Neural cell (in vitro differentiated cells): ENCODE measurements around the gene RBMS3. TPM values are rescaled to one million over a fixed set of nuclear protein-coding genes. Genes with fewer than 3 reads are reported as not detected.

Source experiments
- H2AFZ ChIP-seq: fragments of 200-600, 300-800 bp; sonication (generic), shearing (Covaris generic); 2 replicates; pipeline ENCODE4 v1.6.0; 2014; ENCODE audit warnings: low read depth, mild to moderate bottlenecking, antibody characterized with exemption, low read length, moderate library complexity
- H3F3A ChIP-seq: fragments of 200-600 bp; shearing (Covaris generic); 2 replicates; pipeline ENCODE4 v1.6.1; 2016; ENCODE audit warnings: mild to moderate bottlenecking, moderate library complexity, mixed read lengths, antibody characterized with exemption, low read length; ENCODE audit not compliant: insufficient read depth, poor library complexity, severe bottlenecking
- H3K27ac ChIP-seq: fragments of 200-600, 300-800 bp; sonication (generic), shearing (Covaris generic); 2 replicates; pipeline ENCODE4 v1.5.1; 2014; ENCODE audit warnings: mild to moderate bottlenecking, low read length, moderate library complexity
- H3K27me3 ChIP-seq: fragments of 300-800, 200-600 bp; sonication (generic), shearing (Covaris generic); 2 replicates; pipeline ENCODE4 v1.6.0; 2014; ENCODE audit warnings: mild to moderate bottlenecking, low read depth, low read length, moderate library complexity; ENCODE audit not compliant: insufficient read depth
- H3K36me3 ChIP-seq: fragments of 300-800, 200-600 bp; sonication (generic), shearing (Covaris generic); 2 replicates; pipeline ENCODE4 v1.5.1; 2014; ENCODE audit warnings: mild to moderate bottlenecking, antibody characterized with exemption, low read length, moderate library complexity; ENCODE audit not compliant: insufficient read depth
- H3K4me2 ChIP-seq: fragments of 300-800, 200-600 bp; sonication (generic), shearing (Covaris generic); 2 replicates; pipeline ENCODE4 v1.6.0; 2014; ENCODE audit warnings: mild to moderate bottlenecking, low read length
- H3K4me3 ChIP-seq: fragments of 300-800, 200-600 bp; sonication (generic), shearing (Covaris generic); 2 replicates; pipeline ENCODE4 v1.5.1; 2014; ENCODE audit warnings: mild to moderate bottlenecking, low read length, moderate library complexity
- H3K79me2 ChIP-seq: fragments of 200-600 bp; shearing (Covaris generic); replicated peaks from 2 replicates; pipeline ENCODE4 v1.6.0; 2014; ENCODE audit warnings: mild to moderate bottlenecking, low read length, moderate library complexity; ENCODE audit not compliant: insufficient read depth
- H3K9ac ChIP-seq: fragments of 300-800, 200-600 bp; sonication (generic), shearing (Covaris generic); 2 replicates; pipeline ENCODE4 v1.6.1; 2016; ENCODE audit warnings: mild to moderate bottlenecking, low read length, mixed read lengths
- H3K9me2 ChIP-seq: fragments of 200-600 bp; shearing (Covaris generic); 2 replicates; pipeline ENCODE4 v1.6.1; 2016; ENCODE audit warnings: mild to moderate bottlenecking, low read length, mixed read lengths; ENCODE audit not compliant: insufficient read depth
- H3K9me3 ChIP-seq: fragments of 200-600, 300-800 bp; sonication (generic), shearing (Covaris generic); 2 replicates; pipeline ENCODE4 v1.6.1; 2016; ENCODE audit warnings: mild to moderate bottlenecking, mixed run types, low read length, moderate library complexity, mixed read lengths
- H4K20me1 ChIP-seq: fragments of 200-600 bp; shearing (Covaris generic); 2 replicates; pipeline ENCODE4 v1.6.1; 2016; ENCODE audit warnings: mild to moderate bottlenecking, mixed run types; ENCODE audit not compliant: insufficient read depth
- EP300 ChIP-seq: fragments of 450-650 bp; conservative IDR thresholded peaks from 2 replicates; pipeline ENCODE4 v1.6.1; 2014; ENCODE audit warnings: antibody characterized with exemption, mild to moderate bottlenecking, moderate library complexity; ENCODE audit not compliant: poor library complexity, severe bottlenecking
- EZH2 ChIP-seq: fragments of 200-600, 300-800 bp; shearing (Covaris generic), sonication (generic); IDR thresholded peaks from 2 replicates; pipeline ENCODE4 v1.6.1; 2014; ENCODE audit warnings: antibody characterized with exemption, low read length, borderline replicate concordance, mild to moderate bottlenecking; ENCODE audit not compliant: insufficient read depth, poor library complexity, severe bottlenecking
- MXI1 ChIP-seq: fragments of 450-650 bp; conservative IDR thresholded peaks from 2 replicates; pipeline ENCODE4 v1.6.1; 2014; ENCODE audit warnings: antibody characterized with exemption, mild to moderate bottlenecking; ENCODE audit not compliant: poor library complexity, severe bottlenecking
- POLR2AphosphoS5 ChIP-seq: IDR thresholded peaks from 2 replicates; pipeline ENCODE4 v1.6.1; 2012
- RAD21 ChIP-seq: fragments of 450-650 bp; conservative IDR thresholded peaks from 2 replicates; pipeline ENCODE4 v1.6.1; 2014; ENCODE audit warnings: antibody characterized with exemption, mild to moderate bottlenecking, moderate library complexity
- SMC3 ChIP-seq: fragments of 450-650 bp; conservative IDR thresholded peaks from 2 replicates; pipeline ENCODE4 v1.6.1; 2014; ENCODE audit warnings: antibody characterized with exemption, mild to moderate bottlenecking, moderate library complexity; ENCODE audit not compliant: poor library complexity
- TAF1 ChIP-seq: IDR thresholded peaks from 2 replicates; pipeline ENCODE4 v1.6.1; 2012; ENCODE audit warnings: low read depth
- polyA plus RNA-seq: library from polyadenylated mRNA; depleted of rRNA; stranded (reverse); fragments of >200 nt; gene quantifications from 2 replicates; pipeline ENCODE4 v1.2.3, GENCODE V29; 2014
- TF ChIP-seq, protein P1 (sequence below): IDR thresholded peaks from 2 replicates; pipeline ENCODE4 v1.6.1; 2012; ENCODE audit warnings: borderline replicate concordance
- TF ChIP-seq, protein P2 (sequence below): fragments of 450-650 bp; IDR thresholded peaks from 2 replicates; pipeline ENCODE4 v1.5.1; 2014; ENCODE audit warnings: antibody characterized with exemption, mild to moderate bottlenecking, moderate library complexity; ENCODE audit not compliant: poor library complexity, severe bottlenecking

RBMS3 gene
- polyA plus RNA-seq, 1 donor from 2014 or later, result 0.53 TPM

DNA sequence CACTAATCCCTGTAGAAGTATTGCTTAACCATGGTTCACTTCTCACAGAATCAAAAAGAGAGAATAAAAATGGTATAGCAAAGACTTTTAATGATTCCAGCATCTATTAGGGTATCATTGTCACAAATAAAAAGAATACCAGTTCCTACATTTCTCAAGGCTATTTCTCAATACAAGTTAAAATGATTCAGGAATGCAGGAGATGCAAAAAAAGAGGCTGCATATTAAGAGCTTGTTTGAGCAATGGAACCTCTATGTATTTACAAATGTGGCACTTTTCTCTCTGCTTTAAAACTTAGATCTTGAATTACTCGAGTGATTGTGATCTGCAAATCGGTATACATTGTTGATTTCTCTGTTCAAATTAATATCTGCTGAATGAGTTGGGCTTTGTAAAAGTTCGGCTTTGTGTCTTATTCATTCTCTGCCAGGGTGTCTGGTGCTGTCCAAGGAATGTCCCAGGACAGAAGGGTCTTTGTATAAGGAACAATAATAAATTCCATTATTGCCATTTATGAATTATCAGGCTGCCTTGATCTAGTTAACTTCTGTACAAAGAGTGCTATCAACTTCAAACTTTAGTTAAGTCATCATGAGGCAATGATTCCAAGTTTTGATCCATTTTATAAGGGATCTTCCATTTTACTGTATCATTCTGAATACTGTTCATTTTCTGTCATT is 364.2 kb downstream of the RBMS3 start:
- Histone ChIP-seq H3F3A (no peaks in the 10 kb centered on the region), H3K4me2 (no peak overlapping the region), H4K20me1 (no peaks in the 10 kb centered on the region), H3K27ac (no peak overlapping the region), H3K4me3 (no peak overlapping the region), H3K9me2 (no peaks in the 10 kb centered on the region), H2AFZ (no peak overlapping the region), H3K79me2 (no peaks in the 10 kb centered on the region), H3K36me3 (no peaks in the 10 kb centered on the region), H3K27me3 (no peaks in the 10 kb centered on the region), H3K9me3 (no peaks in the 10 kb centered on the region), H3K9ac (no peak overlapping the region)
- TF ChIP-seq, protein P1, sequence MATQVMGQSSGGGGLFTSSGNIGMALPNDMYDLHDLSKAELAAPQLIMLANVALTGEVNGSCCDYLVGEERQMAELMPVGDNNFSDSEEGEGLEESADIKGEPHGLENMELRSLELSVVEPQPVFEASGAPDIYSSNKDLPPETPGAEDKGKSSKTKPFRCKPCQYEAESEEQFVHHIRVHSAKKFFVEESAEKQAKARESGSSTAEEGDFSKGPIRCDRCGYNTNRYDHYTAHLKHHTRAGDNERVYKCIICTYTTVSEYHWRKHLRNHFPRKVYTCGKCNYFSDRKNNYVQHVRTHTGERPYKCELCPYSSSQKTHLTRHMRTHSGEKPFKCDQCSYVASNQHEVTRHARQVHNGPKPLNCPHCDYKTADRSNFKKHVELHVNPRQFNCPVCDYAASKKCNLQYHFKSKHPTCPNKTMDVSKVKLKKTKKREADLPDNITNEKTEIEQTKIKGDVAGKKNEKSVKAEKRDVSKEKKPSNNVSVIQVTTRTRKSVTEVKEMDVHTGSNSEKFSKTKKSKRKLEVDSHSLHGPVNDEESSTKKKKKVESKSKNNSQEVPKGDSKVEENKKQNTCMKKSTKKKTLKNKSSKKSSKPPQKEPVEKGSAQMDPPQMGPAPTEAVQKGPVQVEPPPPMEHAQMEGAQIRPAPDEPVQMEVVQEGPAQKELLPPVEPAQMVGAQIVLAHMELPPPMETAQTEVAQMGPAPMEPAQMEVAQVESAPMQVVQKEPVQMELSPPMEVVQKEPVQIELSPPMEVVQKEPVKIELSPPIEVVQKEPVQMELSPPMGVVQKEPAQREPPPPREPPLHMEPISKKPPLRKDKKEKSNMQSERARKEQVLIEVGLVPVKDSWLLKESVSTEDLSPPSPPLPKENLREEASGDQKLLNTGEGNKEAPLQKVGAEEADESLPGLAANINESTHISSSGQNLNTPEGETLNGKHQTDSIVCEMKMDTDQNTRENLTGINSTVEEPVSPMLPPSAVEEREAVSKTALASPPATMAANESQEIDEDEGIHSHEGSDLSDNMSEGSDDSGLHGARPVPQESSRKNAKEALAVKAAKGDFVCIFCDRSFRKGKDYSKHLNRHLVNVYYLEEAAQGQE, result no peak
- TF ChIP-seq EZH2, result no peak

DNA sequence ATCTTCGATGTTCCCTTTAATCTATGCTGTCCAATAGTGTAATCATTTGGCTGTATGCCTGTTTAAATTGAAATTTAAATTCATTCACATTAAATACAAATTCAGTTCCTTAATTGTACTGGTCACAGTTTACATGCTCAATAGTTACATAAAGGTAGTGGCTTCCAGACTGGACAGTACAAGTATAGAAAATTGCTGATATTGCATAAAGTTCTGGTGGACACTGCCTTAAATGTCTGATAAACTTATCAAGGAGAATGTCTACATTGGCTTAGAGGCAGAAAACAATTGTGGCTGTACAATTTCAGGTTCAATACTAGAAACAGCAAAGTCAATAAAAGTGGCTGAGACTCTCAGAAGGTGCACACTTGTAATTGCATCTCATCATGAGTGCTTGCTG is 365.2 kb downstream of the RBMS3 start:
- Histone ChIP-seq H3F3A (no peaks in the 10 kb centered on the region), H3K79me2 (no peaks in the 10 kb centered on the region)
- TF ChIP-seq MXI1, result no peak

DNA sequence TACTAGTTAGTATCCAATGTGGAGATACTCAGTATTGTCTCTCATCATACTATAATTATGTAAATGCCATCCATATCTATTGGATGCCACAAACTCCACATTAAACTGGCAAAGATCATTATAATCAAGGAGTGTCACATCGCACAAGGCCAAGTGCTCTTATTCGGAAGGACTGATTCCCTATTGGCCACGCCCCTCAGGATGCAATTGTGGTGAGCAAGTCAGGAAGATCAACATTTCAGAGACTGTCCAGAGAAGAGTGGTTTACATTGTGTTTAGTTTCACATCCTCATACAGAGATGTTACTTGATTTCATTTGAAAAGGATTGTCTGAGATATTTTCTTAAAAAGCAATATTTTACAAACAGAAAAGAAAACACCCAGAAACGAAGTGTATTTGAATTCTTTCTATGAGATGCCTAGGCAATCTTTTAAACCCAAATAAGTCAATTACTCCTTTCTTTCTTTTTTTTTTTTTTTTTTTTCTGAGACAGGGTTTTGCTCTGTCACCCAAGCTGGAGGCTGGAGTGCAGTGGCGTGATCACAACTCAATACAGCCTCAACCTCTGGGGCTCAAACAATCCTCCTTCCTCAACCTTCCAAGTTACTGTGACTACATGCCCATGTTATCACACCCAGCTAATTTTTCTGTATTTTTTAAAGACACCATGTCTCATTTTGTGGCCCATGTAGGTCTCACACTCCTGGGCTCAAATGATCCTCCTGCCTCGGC is 369.1 kb downstream of the RBMS3 start:
- no peak for TF ChIP-seq SMC3
- no peak for TF ChIP-seq EP300
- TF ChIP-seq, protein P1, result no peak
- no peak for TF ChIP-seq RAD21
- TF ChIP-seq, protein P2, sequence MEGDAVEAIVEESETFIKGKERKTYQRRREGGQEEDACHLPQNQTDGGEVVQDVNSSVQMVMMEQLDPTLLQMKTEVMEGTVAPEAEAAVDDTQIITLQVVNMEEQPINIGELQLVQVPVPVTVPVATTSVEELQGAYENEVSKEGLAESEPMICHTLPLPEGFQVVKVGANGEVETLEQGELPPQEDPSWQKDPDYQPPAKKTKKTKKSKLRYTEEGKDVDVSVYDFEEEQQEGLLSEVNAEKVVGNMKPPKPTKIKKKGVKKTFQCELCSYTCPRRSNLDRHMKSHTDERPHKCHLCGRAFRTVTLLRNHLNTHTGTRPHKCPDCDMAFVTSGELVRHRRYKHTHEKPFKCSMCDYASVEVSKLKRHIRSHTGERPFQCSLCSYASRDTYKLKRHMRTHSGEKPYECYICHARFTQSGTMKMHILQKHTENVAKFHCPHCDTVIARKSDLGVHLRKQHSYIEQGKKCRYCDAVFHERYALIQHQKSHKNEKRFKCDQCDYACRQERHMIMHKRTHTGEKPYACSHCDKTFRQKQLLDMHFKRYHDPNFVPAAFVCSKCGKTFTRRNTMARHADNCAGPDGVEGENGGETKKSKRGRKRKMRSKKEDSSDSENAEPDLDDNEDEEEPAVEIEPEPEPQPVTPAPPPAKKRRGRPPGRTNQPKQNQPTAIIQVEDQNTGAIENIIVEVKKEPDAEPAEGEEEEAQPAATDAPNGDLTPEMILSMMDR, result no peak
- TF ChIP-seq MXI1, result no peak
- TF ChIP-seq EZH2, result no peak
- TF ChIP-seq TAF1, result no peak
- TF ChIP-seq POLR2AphosphoS5, result no peak
- Histone ChIP-seq H3K36me3 (no peaks in the 10 kb centered on the region), H3K27ac (no peak overlapping the region), H3K27me3 (no peaks in the 10 kb centered on the region), H3F3A (no peaks in the 10 kb centered on the region), H3K79me2 (no peaks in the 10 kb centered on the region), H3K4me3 (no peak overlapping the region), H3K9ac (no peak overlapping the region), H3K9me3 (no peaks in the 10 kb centered on the region), H3K9me2 (no peaks in the 10 kb centered on the region), H3K4me2 (no peak overlapping the region), H2AFZ (no peak overlapping the region), H4K20me1 (no peaks in the 10 kb centered on the region)

More for the DNA sequence above, 365.2 kb downstream of the RBMS3 start:
- Histone ChIP-seq H3K4me3 (no peak overlapping the region), H4K20me1 (no peaks in the 10 kb centered on the region), H3K9me2 (no peaks in the 10 kb centered on the region), H3K36me3 (no peaks in the 10 kb centered on the region), H2AFZ (no peak overlapping the region), H3K9ac (no peak overlapping the region), H3K4me2 (no peak overlapping the region), H3K27me3 (no peaks in the 10 kb centered on the region), H3K9me3 (no peaks in the 10 kb centered on the region), H3K27ac (no peak overlapping the region)
